Dedifferentiated amniotic fluid mesenchymal stem cell (primary cell): ENCODE data around the gene LBHD1.
"Not testable (repeated sequence)": the region's sequence is repeated elsewhere in the genome, so short reads cannot be mapped to it uniquely, and the experiment has no call there.

Experiments used
- DNase-seq: peaks from one replicate; pipeline ENCODE4 v3.0.0-alpha.2; 2016; ENCODE audit errors: extremely low spot score

LBHD1 gene

DNA sequence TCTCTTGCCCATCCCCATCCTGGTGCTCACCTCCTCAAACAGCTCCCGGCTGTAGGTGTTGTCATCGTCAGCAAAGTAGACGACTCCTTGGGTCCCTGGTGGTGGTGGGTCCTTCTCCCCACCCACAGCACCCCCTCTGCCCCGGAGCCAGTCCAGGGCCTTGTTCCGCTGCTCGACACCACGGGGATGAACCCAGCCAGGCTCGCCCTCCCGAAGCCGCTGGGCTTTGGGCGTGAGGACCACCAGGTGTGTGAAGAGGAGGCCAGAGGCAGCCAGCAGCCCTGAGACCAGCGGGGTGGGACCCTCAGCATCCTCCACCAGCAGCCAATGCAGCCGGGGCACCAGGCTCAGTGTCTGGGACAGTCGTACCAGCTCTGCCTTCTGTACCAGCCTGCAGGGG is 55.1 kb downstream of the LBHD1 start:
- DNase-seq, result not testable (repeated sequence)

DNA sequence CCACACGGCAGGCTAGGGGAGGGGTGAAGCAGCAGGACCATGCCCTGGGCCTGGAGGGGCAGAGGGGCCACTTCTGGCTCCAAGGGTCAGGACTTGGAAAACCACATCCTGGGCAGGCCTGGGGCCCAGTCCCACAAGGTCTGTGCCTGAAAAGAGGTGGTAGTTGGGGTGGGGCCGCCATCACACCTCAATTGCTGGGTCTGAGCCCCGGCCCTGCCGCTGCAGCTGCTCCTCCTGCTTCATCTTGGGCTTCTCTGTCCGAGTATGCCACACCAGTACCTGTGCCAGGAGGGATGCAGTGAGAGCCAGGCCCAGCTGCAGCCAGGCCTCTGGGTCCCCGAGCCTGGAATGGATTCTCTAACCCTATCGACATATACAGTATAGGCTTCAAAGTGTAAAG is 56.5 kb downstream of the LBHD1 start:
- DNase-seq, result no peak

DNA sequence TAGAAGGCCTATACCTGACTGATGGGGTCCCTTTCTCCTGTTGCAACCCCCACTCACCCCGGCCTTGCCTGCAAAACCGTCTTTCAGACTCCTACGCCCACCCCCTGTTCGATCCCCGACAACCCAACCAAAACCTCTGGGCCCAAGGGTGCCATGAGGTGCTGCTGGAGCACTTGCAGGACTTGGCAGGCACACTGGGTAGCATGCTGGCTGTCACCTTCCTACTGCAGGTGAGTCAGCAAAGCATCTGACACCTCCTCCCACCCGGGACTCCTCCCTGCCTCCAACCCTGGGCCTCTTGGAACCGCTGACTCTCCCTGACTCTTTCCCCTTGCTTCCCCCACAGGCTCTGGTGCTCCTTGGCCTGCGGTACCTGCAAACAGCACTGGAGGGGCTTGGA is 57.8 kb downstream of the LBHD1 start:
- DNase-seq, result no peak

DNA sequence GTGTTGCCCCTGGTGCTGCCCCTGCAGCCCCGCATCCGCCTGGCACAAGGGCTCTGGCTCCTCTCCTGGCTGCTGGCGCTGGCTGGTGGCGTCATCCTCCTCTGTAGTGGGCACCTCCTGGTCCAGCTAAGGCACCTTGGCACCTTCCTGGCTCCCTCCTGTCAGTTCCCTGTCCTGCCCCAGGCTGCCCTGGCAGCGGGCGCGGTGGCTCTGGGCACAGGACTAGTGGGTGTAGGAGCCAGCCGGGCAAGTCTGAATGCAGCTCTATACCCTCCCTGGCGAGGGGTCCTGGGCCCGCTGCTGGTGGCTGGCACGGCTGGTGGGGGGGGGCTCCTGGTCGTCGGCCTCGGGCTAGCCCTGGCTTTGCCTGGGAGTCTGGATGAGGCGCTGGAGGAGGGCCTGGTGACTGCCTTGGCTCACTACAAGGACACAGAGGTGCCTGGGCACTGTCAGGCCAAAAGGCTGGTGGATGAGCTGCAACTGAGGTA is 58.7 kb downstream of the LBHD1 start:
- no peak for DNase-seq
